Retina (tissue), 1 donor: ENCODE results near the gene ELK1.

Experiments used
- DNase-seq: peaks from one replicate; pipeline ENCODE4 v3.0.0-alpha.2; 2016

ELK1 gene

DNA sequence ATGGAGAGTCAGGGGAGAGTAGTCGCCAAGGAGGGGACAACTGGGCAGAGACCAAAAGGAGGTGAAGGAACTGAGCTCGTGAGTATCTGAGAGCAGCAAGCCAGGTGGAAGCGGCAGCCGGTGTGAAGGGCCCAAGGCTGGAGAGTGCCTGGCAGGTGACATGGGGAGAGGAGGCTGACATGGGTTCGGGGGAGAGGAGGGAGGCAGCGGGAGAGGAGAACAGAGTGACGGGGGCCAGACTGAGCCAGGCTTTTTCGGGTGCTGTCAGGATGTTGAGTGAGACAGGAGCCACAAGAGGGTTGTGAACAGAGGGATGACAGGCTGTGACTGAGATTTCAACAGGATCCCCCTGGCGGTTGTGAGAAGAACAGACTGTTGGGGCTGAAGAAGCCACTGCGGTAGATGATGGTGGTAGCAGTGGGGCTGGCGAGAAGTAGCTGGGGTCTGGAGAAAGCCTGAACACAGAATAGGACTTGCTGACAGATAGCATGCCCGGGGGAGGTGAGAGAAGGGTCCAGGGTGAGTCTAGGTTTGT, 5.7 kb downstream of the ELK1 start:
- DNase-seq: peak; percentile 12

DNA sequence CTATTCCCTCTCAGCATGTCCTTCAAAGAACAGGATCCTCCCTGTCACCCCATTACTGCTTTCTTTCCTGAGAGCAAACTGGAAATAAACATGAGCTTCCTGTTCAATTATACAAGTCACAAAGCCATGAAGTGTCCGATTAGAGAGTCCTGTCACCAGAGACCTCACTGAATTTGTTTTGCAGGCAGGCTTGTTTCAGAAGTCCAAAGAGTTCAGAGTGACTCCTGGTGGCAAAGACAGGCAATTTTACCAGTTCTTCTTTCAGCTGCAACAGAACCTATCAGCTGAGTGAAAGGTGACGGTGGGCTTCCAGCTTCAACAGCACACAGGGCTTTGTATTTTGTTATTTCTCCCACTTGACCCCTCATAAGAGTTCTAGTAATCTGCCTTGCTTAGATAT, 6.4 kb downstream of the ELK1 start:
- DNase-seq: no peak

DNA sequence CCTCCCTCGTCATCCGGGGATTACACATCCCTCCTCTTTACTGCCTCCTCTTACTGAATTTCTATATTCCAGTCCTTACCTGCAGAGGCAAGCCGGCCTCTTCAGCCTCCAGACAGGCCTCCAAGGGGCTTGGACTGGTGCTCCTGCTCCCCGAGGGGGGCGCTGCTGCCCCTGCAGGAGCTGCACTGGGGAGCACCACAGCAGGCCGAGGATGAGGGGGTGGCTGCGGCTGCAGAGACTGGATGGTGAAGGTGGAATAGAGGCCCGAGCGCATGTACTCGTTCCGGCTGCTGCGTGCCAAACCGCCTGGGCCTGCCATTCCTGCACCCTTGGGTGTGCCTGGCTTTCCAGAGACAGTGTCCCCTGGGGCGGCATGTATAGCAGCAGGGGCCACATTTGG, 11.5 kb downstream of the ELK1 start:
- no peak for DNase-seq

- DNase-seq: peak; percentile 71
Measured at GRCh38 chrX:47637546-47638195, 12.7 kb downstream of the ELK1 start.

GRCh38 chrX:47634871-47635575, 15.3 kb downstream of the ELK1 start:
- no peak for DNase-seq

GRCh38 chrX:47633689-47634590, 16.4 kb downstream of the ELK1 start:
- no peak for DNase-seq

DNA sequence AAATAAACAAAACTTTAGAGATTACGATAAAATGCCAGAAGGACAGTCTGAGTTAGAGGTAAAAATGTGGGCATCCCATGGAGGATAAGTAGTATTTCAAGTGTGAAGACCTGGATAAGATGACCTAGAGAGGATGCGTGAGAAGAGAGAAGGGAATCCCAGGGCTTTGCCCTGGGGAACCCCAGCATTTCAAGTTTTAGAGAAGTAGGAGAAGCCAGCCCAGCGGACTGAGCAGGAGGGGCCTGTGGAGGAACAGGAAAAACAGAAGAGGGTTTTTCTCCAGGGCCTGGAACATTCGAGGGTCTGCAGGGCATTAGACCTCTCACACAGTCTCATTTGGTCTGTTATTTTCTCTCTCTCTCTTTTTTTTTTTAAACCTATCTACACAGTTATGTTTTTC, 17.7 kb downstream of the ELK1 start:
- no peak for DNase-seq

DNA sequence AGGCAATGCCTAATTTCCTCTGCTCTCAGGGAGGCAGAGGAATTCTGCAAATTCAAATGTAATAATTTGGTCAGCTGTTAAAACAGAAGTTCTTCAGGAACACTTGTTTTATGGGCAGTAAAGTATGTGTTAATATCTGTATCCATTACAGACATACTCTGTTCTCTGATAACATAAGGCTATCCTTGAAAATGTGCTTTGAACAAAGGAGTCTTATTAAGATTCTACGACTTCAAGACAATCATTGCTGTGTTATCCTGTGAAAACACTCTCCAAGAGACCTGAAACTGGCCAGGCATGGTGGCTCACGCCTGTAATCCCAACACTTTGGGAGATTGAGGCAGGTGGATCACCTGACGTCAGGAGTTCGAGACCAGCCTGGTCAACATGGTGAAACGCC, 18.7 kb downstream of the ELK1 start:
- no peak for DNase-seq

GRCh38 chrX:47629419-47630200, 20.8 kb downstream of the ELK1 start, which contains the start of gene CFP:
TSS of gene CFP (minus strand) at chrX:47629930. CDS start at chrX:47629844, 86 bp downstream.
- no peak for DNase-seq

DNA sequence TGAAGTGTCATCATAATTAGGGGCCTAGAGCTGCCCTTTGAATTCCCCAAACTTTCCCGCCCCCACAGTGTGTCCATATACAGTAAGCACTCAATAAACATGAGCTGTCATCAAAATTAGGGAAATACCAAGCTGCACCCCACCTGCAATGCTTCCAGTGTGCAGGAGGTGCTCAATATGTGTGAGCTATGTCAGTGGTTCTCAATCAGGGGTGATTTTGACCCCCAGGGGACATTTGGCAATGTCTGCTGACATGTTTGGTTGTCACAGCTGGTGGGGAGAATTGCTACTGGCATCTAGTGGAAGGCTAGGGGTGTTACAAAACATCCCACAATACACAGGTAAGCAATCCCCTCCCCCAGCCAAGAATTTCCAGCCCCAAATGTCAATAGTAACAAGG, 21.4 kb downstream of the ELK1 start:
- no peak for DNase-seq

DNA sequence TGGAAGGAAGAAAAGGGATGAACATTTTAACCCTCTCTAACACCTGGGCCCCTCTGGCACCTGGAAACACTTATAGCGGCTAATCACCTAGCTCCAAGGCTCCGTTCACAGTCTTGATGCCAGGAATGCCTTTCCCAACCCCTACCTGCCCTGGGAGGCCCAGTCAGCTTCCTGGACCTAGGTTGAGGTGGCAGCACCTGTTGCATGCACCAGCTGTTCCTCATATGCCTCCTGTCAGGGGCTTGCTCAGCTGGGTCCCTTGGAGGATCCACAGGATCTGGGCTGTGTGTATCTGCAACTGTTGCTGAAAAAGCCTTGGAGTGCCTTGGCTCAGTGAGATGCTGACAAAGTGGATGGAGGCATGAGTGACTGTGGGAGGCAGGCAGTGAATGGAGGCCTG, 25.0 kb downstream of the ELK1 start:
- no peak for DNase-seq

DNA sequence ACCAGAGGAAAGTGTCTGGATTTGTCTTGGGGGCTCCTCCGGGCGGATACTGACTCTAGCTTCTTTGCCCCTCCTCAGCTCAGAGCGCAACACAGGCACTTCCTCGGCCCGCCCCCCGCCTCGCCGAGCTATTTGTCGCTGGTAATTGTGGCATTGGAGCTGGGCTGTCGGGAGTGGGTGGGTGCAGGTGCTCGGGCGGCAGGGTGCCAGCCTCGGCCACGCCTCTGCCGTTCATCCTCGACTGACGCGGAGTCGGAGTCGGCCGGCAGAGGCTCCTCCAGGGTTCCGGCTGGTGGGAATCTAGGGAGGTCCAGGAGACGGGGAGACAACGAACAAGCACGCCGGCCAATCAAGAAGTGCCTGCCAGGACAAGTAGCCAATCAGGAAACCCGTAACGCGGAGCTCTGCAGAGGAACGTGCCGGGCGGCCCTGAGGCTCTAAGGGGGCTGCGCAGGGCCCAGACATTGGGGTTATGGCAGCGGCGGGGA, 26.8 kb downstream of the ELK1 start:
- peak; percentile 85 for DNase-seq

GRCh38 chrX:47621851-47622250, 28.5 kb downstream of the ELK1 start:
- DNase-seq: no peak

DNA sequence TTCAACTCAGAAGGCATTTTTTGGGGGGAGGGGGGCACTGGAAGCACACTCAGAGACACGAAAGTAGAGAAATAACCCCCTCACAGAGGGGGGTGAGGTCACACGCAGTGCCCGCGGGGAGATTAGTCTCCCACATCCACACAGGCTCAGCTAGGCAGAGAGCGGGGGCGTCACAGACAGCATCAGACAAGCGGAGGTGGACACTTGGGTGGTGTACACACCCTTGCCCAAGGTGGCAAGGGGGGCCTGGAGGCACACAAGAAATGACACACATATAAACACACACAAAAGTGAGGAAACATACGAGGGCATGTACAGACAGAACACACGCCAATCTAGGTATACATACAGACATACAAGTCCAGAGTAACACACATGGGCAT, 30.1 kb downstream of the ELK1 start:
- no peak for DNase-seq

DNA sequence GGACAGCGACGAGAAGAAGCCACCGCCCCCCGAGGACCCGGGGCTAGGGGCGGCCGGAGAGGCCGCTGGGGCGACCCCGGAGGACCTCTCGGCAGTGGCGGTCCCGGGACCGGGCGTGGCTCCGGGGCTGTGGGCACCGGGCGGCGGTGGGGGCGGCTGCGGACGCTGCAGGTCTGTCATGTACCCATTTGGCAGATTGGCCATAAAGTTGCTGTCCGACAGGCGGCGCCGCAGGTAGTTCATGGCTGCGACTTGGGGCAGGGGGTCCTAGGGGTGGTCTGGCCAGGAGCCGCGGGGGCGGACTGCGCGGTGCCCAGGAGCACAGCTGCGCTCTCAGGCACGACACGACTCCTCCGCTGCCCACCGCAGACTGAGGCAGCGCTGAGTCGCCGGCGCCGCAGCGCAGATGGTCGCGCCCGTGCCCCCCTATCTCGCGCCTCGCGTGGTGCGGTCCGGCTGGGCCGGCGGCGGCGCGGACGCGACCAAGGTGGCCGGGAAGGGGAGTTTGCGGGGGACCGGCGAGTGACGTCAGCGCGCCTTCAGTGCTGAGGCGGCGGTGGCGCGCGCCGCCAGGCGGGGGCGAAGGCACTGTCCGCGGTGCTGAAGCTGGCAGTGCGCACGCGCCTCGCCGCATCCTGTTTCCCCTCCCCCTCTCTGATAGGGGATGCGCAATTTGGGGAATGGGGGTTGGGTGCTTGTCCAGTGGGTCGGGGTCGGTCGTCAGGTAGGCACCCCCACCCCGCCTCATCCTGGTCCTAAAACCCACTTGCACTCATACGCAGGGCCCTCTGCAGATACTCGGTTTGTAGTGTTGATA, 30.7 kb downstream of the ELK1 start, which contains the start of gene SYN1:
Gene SYN1 (minus strand): TSS at position 372 of the 817 bp plus-strand sequence. CDS start 129 bp downstream, at position 243.
- peak; percentile 90 for DNase-seq

DNA sequence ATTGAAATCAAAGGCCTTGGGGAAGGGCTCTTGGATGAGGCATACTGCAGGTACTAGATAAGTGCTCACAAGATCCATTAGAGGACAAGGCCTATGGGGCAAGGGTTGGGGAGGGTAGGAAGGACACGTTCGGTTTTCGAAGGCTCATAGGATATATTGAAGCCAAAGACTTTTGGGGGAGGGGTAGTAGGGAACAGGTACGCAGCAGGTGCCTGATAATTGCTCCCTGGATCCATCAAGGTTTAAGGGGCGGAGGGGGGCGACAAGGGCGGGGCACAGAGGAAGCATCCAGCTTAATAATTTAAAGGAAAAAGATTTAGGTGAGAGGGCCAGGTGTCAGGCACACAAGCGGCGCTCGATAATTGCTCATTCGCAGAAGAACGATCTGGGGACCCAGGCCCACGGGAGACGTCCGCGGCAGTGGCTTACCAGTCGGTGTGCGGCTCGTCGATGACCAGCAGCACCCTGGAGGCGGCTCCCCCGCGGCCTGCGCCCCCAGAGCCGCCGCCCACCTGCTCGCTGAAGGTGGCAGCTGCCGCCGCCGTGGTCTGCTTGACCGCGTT, 31.4 kb downstream of the ELK1 start:
- DNase-seq: no peak

GRCh38 chrX:47614618-47615017, 35.7 kb downstream of the ELK1 start:
- DNase-seq: no peak

GRCh38 chrX:47613082-47613481, 37.3 kb downstream of the ELK1 start:
- no peak for DNase-seq

- no peak for DNase-seq
Measured at GRCh38 chrX:47612418-47612817, 37.9 kb downstream of the ELK1 start.

DNA sequence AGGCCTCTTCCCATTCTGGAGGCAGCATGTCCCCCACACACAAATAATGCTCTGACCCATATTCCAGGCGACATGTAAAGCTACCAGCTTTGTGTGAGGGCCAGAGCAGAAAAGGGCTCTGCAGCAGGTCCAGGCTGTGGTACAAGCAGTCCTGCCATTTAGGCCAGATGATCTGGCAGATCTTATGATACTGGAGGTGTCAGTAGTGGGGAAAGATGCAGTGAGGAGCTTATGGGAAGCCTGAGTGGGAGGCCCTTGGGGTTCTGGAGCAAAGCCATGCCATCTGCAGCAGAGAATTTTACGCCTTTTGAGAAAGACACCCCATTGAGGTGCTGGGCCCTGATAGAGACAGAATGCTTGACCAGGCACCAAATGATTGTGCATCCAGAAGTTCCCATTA, 38.4 kb downstream of the ELK1 start:
- no peak for DNase-seq

- DNase-seq: no peak
Measured at GRCh38 chrX:47611489-47611888, 38.9 kb downstream of the ELK1 start.
